ENCODE data around the gene CDC42BPA. TPM values are rescaled to one million over a fixed set of nuclear protein-coding genes. Genes with fewer than 3 reads are reported as not detected.

Gene CDC42BPA
- polyA plus RNA-seq, 1 donor (not counting 4 experiments of a cell fraction or from before 2014, with no cell fraction given): 9.2 TPM

DNA sequence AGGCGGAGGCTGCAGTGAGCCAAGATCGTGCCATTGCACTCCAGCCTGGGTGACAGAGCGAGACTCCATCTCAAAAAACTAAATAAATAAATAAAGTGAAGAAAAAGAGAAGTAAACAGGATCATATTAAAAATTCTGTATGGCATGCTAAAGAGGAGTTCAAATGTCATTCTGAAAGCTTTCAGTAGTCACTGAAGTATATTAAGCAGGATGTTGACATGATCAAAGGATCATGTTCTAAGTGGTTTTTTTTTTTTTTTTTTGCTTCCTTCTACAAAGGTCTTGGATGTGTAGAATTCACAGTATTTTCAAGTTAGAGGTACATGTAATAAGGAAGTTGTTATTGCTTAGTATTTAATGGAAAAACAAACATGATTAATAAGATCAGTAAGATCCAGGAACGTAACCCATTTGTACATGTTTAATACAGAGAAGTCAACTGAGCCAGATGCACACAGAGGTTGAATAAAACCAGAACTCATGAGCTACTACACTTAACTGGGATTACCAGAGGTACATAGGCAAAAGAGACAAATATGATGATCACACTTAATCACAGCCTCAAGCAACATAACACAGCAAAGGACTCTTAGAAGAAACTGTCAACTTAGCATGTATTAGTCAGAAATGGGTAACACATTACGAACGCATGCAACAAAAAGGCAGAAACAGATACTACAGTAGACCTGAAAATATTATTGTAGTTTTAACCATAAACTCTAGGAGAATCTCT is 12.2 kb downstream of the CDC42BPA start:
- Histone ChIP-seq H3K9me1 (ENCODE audit: control insufficient read depth, extremely low read depth, insufficient read depth, low read length) (no peaks in the 10 kb centered on the region), H3K79me2 (ENCODE audit: control insufficient read depth, insufficient read depth, low read length) (peaks cover 46% of the 10 kb centered on the region), H3K9ac (ENCODE audit: control insufficient read depth, extremely low read depth, insufficient read depth, low read length) (no peak overlapping the region), H3K27me3 (ENCODE audit: control insufficient read depth, extremely low read depth, insufficient read depth, low read length) (no peaks in the 10 kb centered on the region), H3K27ac (ENCODE audit: control insufficient read depth, insufficient read depth, low read length) (no peak overlapping the region), H2AFZ (ENCODE audit: control insufficient read depth, low read length) (no peak overlapping the region), H3K9me3 (ENCODE audit: control insufficient read depth, low read depth, low read length) (no peaks in the 10 kb centered on the region), H3K4me1 (ENCODE audit: control insufficient read depth, extremely low read depth, insufficient read depth, low read length) (no peaks in the 10 kb centered on the region), H3K4me2 (ENCODE audit: control insufficient read depth, extremely low read depth, insufficient read depth, low read depth, low read length) (no peak overlapping the region), H4K20me1 (ENCODE audit: control insufficient read depth, extremely low read depth, insufficient read depth, low read length) (no peaks in the 10 kb centered on the region), H3K36me3 (ENCODE audit: control insufficient read depth in 2 of 2, extremely low read depth in 1 of 2, insufficient read depth in 2 of 2, low read length in 2 of 2) (no peaks in the 10 kb centered on the region), H3K4me3 (ENCODE audit: control insufficient read depth in 2 of 3, extremely low read depth in 1 of 3, insufficient read depth in 2 of 3, low read depth in 1 of 3, low read length in 3 of 3) (no peak overlapping the region)
- DNase-seq (ENCODE audit: low read depth, low spot score) (no peak), FAIRE-seq (peak; percentile 17)
- TF ChIP-seq, protein P1, sequence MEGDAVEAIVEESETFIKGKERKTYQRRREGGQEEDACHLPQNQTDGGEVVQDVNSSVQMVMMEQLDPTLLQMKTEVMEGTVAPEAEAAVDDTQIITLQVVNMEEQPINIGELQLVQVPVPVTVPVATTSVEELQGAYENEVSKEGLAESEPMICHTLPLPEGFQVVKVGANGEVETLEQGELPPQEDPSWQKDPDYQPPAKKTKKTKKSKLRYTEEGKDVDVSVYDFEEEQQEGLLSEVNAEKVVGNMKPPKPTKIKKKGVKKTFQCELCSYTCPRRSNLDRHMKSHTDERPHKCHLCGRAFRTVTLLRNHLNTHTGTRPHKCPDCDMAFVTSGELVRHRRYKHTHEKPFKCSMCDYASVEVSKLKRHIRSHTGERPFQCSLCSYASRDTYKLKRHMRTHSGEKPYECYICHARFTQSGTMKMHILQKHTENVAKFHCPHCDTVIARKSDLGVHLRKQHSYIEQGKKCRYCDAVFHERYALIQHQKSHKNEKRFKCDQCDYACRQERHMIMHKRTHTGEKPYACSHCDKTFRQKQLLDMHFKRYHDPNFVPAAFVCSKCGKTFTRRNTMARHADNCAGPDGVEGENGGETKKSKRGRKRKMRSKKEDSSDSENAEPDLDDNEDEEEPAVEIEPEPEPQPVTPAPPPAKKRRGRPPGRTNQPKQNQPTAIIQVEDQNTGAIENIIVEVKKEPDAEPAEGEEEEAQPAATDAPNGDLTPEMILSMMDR (optimal IDR thresholded peaks at IDR 0.05 in 1 of 3, IDR thresholded peaks at IDR 0.05 in 1 of 3, conservative IDR thresholded peaks at IDR 0.05 in 1 of 3; ENCODE audit: extremely low read depth in 1 of 3, insufficient read depth in 2 of 3, low read length in 3 of 3): no peak
- TF ChIP-seq EZH2 (IDR thresholded peaks at IDR 0.05; ENCODE audit: low read length): no peak
- dilution Hi-C loops (cut with MboI; ENCODE audit: extremely low pct_ligation_motif_present, low sequenced_read_pairs): no loop called here

DNA sequence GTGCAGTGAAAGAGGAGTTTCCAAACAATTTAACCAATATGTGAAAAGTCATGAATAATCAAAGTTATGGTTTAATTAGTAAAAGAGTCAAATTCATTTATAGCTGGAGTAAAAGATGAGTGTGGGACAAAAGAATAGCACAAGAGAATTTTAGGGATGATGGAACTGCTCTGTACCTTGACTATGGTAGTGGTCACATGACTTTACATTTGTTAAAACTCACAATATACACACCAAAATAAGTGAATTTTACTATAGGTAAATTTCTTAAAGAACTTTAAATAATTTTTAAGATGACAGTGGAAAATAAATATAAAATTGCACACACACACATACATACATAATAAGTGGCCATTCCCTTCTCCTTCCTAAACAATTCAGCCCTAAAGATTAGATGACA is 13.6 kb downstream of the CDC42BPA start:
- H3K4me2 ChIP-seq (ENCODE audit: control insufficient read depth, extremely low read depth, insufficient read depth, low read depth, low read length): no peak overlapping the region
- H3K27me3 ChIP-seq (ENCODE audit: control insufficient read depth, extremely low read depth, insufficient read depth, low read length): no peaks in the 10 kb centered on the region
- H4K20me1 ChIP-seq (ENCODE audit: control insufficient read depth, extremely low read depth, insufficient read depth, low read length): no peaks in the 10 kb centered on the region
- H3K4me3 ChIP-seq (ENCODE audit: control insufficient read depth in 2 of 3, extremely low read depth in 1 of 3, insufficient read depth in 2 of 3, low read depth in 1 of 3, low read length in 3 of 3): no peak overlapping the region
- DNase-seq (ENCODE audit: low read depth, low spot score) (no peak), FAIRE-seq (no peak)
- H3K36me3 ChIP-seq (ENCODE audit: control insufficient read depth in 2 of 2, extremely low read depth in 1 of 2, insufficient read depth in 2 of 2, low read length in 2 of 2): no peaks in the 10 kb centered on the region
- TF ChIP-seq, protein P1 (optimal IDR thresholded peaks at IDR 0.05 in 1 of 3, IDR thresholded peaks at IDR 0.05 in 1 of 3, conservative IDR thresholded peaks at IDR 0.05 in 1 of 3; ENCODE audit: extremely low read depth in 1 of 3, insufficient read depth in 2 of 3, low read length in 3 of 3): no peak
- TF ChIP-seq EZH2 (IDR thresholded peaks at IDR 0.05; ENCODE audit: low read length): no peak
- no peak overlapping the region for H3K9ac ChIP-seq (ENCODE audit: control insufficient read depth, extremely low read depth, insufficient read depth, low read length)
- dilution Hi-C loops (cut with MboI; ENCODE audit: extremely low pct_ligation_motif_present, low sequenced_read_pairs): no loop called here
- peaks cover 5% of the 10 kb centered on the region for H3K4me1 ChIP-seq (ENCODE audit: control insufficient read depth, extremely low read depth, insufficient read depth, low read length)
- H2AFZ ChIP-seq (ENCODE audit: control insufficient read depth, low read length): no peak overlapping the region
- no peak overlapping the region for H3K27ac ChIP-seq (ENCODE audit: control insufficient read depth, insufficient read depth, low read length)
- no peaks in the 10 kb centered on the region for H3K9me1 ChIP-seq (ENCODE audit: control insufficient read depth, extremely low read depth, insufficient read depth, low read length)
- no peaks in the 10 kb centered on the region for H3K9me3 ChIP-seq (ENCODE audit: control insufficient read depth, low read depth, low read length)
- peaks cover 43% of the 10 kb centered on the region for H3K79me2 ChIP-seq (ENCODE audit: control insufficient read depth, insufficient read depth, low read length)
